Stimulated activated CD4-positive, alpha-beta T cell treated with anti-CD3 and anti-CD28 coated beads, TNF-alpha, amount 100 ng/mL, for 4 hours (primary cell): ENCODE results near the gene C7orf25.
"Not testable (repeated sequence)": the region's sequence is repeated elsewhere in the genome, so short reads cannot be mapped to it uniquely, and the experiment has no call there.

Experiments used
- DNase-seq, 3 experiments: peaks; one replicate each; pipeline ENCODE4 v3.0.0-alpha.2; 2020; ENCODE audit warnings: low read depth in 3 of 3

The C7orf25 gene

DNA sequence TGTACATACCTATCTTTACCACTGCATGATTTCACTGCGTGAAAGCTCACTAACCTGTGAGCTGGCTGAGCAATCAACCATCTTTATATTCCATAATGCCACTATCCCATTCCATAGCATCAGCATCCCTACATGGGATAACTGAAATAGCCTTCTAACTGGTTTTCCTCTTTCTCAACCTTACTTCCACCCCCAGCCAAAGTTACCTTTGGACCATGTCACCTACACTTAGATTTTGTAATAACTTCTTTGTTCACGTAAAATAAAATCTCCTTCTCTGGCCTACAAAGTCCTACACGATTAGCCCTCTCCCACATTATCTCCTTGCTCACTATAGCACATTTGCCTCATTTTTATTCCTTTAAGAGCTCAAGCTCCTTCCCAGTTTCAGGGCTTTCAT lies 17.6 kb upstream of the C7orf25 start:
- DNase-seq: no peak

GRCh38 chr7:42928754-42929153 lies 16.9 kb upstream of the C7orf25 start:
- DNase-seq: no peak

DNA sequence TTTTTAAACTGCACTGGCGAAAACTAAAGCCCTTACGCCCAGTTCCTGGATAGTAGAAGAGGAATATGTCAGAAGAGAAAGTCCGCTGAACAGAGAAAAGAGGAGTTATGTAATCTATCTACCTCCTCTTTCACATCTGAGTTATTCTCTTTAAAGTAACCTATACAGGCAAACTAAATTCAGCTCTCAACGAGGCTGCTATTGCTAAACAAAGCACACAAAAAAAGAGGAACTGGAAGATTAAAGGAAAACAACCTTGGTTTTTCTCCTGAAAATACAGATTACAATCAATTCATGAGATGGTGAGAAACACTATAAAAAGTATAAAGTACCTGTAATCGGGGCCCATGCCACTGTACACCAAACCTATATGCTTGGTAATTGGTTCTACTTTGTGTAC lies 14.3 kb upstream of the C7orf25 start:
- DNase-seq: no peak

DNA sequence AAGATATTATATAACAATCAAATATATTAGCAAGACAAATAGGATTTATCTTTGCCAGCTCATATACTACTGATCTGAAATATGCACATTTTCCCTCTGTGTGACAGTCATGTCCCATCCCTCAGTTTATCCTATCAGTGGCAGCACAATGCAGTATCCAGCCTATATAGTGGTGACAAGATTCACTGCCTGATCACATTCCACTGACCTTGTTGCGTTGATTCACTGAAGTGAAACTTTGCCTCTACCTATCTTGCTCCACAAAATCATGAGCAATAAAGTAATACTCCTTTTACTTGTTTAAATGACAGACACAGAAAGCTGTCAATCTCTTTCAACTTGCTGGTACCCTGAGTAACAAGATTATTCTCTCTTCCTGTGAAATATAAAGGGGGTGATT lies 13.8 kb upstream of the C7orf25 start:
- no peak for DNase-seq

DNA sequence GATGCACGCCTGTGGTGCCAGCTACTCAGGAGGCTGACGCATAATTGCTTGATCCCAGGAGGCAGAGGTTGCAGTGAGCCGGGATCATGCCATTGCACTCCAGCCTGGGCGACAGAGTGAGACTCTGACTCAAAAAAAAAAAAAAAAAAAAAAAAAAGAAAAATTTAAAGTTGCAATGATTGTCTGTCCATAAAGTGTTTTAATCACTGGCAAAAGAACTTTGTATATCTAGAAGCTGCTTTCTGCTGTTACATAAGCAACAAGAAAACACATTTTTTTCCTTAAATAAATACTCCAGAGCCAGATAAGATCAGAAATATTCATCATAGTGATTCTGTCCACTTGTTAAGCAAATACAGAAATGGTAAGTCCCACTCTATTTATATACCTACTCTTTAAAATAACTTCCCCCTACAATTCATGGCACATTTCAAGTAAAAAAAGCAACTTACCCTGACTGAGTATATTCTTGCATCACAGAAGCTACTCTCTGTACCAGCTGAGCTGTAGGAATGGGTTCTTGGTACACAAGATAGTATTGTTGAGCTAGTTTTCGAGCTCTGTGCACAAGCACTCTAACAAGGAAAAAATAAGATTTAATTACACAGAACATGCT lies 12.5 kb upstream of the C7orf25 start:
- DNase-seq: no peak

- DNase-seq: no peak
Measured at GRCh38 chr7:42922017-42922753, 10.3 kb upstream of the C7orf25 start.

- DNase-seq: no peak
Measured at GRCh38 chr7:42915356-42915755, 3.5 kb upstream of the C7orf25 start.

DNA sequence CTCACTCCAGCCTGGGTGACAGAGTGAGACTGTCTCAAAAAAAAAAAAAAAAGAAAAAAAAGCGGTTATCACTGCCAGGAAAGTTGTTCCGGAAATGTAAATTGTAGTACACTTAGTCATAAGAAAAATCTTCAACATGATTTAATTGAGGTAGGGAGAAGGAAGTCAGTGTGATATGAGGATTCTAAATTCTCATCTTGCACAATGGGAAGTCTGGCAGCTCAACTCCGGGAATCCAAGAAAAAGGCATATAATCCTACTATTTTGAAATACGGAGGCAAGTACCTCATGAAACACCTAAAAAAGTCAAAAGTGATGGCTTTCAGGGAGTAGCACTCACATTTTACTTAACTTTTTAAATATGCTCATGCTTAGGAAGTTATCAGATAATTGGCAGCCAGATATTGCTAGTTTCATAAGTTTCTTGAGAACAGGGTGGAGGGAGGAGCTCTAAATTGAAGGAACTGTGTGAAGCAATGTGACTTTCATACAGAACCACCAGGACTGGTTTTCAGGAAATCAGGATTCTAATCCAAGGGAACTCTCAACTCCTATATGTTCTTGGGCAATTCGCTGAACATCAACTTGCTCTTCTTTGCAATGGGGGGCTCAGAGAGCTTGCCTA lies 2.7 kb upstream of the C7orf25 start:
- DNase-seq: no peak

GRCh38 chr7:42914009-42914408 lies 2.1 kb upstream of the C7orf25 start:
- no peak for DNase-seq

GRCh38 chr7:42913591-42913990 lies 1.7 kb upstream of the C7orf25 start:
- no peak for DNase-seq

GRCh38 chr7:42910306-42910705 lies 1.6 kb downstream of the C7orf25 start:
- no peak for DNase-seq

- DNase-seq: no peak
Measured at GRCh38 chr7:42907316-42907715, 4.6 kb downstream of the C7orf25 start.

DNA sequence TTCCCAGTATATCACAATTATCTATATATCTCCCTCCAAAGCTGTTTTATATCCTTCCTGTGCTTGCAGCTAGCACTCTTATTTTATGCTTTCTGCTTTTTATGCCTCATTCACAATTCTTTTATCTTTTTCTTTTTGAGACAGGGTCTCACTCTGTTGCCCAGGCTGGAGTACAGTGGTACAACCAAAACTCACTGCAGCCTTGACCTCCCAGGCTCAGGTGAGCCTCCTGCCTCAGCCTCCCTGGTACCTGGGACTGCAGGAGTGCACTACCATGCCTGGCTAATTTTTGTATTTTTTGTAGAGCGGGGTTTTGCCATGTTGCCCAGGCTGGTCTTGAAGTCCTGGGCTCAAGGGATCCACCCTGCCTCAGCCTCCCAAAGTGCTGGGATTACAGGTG lies 5.7 kb downstream of the C7orf25 start:
- DNase-seq: no peak

DNA sequence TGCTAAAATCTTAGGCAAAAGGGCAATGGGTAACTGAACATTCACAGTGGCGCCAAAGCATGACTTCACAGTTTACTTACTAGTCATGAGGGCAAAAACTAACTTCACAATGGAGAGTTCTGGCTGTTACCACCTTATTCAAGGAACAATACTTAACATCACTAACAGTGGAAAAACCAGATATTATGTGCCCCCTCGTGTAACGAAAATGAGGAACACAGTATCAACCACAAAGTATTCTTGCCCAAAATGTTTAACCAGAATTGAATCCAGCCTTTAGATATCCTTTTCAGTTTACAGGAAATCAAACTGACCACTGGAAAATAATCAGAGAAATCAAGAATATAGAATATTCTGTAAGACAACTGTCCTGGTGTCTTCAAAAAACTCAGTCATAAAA lies 9.5 kb downstream of the C7orf25 start:
- DNase-seq: no peak

DNA sequence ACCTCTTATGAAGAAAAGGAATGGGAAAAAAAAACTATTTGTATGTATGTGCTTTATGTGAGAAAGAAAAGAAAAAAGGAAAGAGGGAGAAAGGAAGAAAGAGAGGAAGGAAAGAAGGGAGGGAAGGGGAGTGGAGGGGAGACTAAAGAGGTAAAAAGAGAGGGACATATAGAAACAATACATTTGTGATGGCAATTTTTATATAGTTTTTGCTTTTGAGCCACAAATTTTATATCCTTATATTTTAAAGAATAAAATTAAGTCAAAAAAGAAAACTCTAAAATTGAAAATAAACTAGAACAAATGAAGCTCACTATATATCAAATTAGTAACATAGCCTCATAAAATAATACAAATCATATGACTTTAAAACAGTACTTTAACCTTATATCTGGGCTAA lies 11.0 kb downstream of the C7orf25 start:
- DNase-seq: no peak

GRCh38 chr7:42893346-42894240 lies 18.3 kb downstream of the C7orf25 start:
- DNase-seq: no peak

GRCh38 chr7:42886893-42887505 lies 24.9 kb downstream of the C7orf25 start:
- no peak for DNase-seq

DNA sequence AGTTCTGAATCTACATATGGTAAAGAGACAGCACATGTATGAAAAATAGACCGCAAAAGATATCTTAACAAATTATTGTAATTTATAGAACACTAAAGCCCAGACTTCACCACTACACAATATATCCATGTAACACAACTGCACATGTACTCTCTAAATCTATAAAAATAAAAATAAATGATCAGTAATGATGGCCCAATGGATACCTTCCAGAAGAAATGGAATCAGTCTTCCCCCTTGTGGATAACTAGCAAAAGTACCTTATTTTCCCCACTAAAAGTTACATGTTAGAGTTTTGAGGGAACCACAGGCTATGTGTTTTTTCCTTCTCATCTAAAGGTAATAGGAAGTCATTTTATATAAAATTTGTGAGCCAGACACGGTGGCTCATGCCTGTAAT lies 25.7 kb downstream of the C7orf25 start:
- DNase-seq: no peak

- not testable (repeated sequence) for DNase-seq
Measured at GRCh38 chr7:42885183-42885582, 26.7 kb downstream of the C7orf25 start.

DNA sequence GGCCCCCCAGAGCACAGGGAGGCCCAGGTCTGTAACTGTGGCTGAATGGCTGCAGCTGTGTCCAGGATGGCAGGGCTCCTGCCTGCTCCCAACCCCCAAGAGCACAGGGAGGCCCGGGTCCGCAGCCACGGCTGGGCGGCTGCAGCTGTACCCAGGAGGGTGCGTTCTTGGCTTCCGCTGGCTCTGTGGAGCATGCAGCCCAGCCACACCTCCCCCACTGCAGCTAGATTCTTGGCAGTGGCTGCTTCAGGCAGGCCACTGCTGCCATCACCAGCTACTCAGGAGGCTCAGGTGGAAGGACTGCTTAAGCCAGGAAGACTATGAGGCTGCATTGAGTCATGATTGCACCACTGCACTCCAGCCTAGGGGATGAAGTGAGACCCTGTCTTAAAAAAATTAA lies 27.9 kb downstream of the C7orf25 start:
- DNase-seq: no peak

GRCh38 chr7:42880392-42880791 lies 31.5 kb downstream of the C7orf25 start:
- no peak for DNase-seq

DNA sequence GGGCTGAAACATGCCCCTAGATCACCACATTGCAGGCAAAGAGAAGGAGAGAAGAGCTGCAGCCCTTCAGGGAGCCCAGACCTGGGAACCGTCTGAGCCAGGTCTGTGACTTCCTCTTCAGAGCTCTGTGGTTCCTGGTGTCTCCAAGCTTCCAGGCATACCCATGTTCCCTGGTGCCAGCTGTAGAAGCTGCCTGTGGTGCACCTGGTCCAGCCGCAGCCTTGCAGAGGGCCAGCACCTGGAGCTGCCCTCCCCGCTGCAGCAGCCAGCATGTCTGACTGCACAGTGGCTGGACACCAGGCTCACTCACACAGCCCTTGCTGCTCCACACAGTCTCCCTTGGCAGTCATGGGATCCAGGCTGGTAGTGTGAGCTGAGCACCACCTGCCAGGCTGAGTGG lies 33.6 kb downstream of the C7orf25 start:
- DNase-seq: no peak
